Endothelial cell of umbilical vein (primary cell): ENCODE results near the gene FBXO5. TPM values are rescaled to one million over a fixed set of nuclear protein-coding genes. Genes with fewer than 3 reads are reported as not detected.

Experiments
- BruUV-seq: library from RNA; stranded (reverse); fragments of 400-500 nt; replicated peaks from 2 replicates; lab custom pipeline; 2021; lab: Mats Ljungman, UMichigan
- CTCF ChIA-PET: fragments of 300-600, 350-600 bp; sonication (Branson Sonifier 250); formaldehyde crosslinking; loops from one replicate; lab custom pipeline; 2021; ENCODE audit warnings: antibody characterized with exemption, inconsistent platforms; lab: Charles Lee
- POLR2A ChIA-PET: fragments of 300-600, 350-600 bp; sonication (Branson Sonifier 250); formaldehyde crosslinking; loops from one replicate; lab custom pipeline; 2021; ENCODE audit warnings: antibody characterized with exemption, inconsistent platforms; lab: Charles Lee
- DNase-seq: peaks from one replicate; pipeline ENCODE4 v3.0.0-alpha.2; 2011; ENCODE audit warnings: low read depth, low spot score
- FAIRE-seq: peaks from 2 replicates; lab custom pipeline; 2011; peaks lifted over from hg19 to GRCh38; lab: Jason Lieb, UNC
- H2AFZ ChIP-seq: 2 replicates; pipeline ENCODE4 v1.6.0; 2012; ENCODE audit warnings: low read depth, low read length, control low read depth, inconsistent platforms
- H3K27ac ChIP-seq: 2 replicates; pipeline ENCODE4 v1.5.1; 2011; ENCODE audit warnings: low read depth, mild to moderate bottlenecking, control low read depth, low read length, moderate library complexity; ENCODE audit not compliant: insufficient read depth
- H3K27me3 ChIP-seq, 2 experiments: 2 replicates each; pipeline versions ENCODE4 v1.6.0 to v1.6.1; 2011; ENCODE audit warnings: low read length in 2 of 2, mixed read lengths in 1 of 2; ENCODE audit not compliant: control insufficient read depth in 2 of 2, insufficient read depth in 2 of 2
- H3K36me3 ChIP-seq, 2 experiments: 2 replicates in 1 of 2; 3 replicates in 1 of 2; pipeline ENCODE4 v1.5.1; 2011; ENCODE audit warnings: low read length in 2 of 2, mild to moderate bottlenecking in 1 of 2, moderate library complexity in 1 of 2; ENCODE audit not compliant: control insufficient read depth in 2 of 2, insufficient read depth in 2 of 2; ENCODE audit errors: extremely low read depth in 1 of 2
- H3K4me1 ChIP-seq: 3 replicates; pipeline ENCODE4 v1.5.1; 2011; ENCODE audit warnings: mild to moderate bottlenecking, low read length; ENCODE audit not compliant: control insufficient read depth, insufficient read depth; ENCODE audit errors: extremely low read depth
- H3K4me2 ChIP-seq: 2 replicates; pipeline ENCODE4 v1.6.1; 2011; ENCODE audit warnings: low read length, control low read depth, mixed read lengths; ENCODE audit not compliant: insufficient read depth
- H3K4me3 ChIP-seq, 3 experiments: fragments of 200-600 bp in 1 of 3; sonication (generic), shearing (Covaris generic) in 1 of 3; replicated peaks in 1 of 3; 2 replicates each; pipeline ENCODE4 v1.5.1; 2011 to 2016; ENCODE audit warnings: control low read depth in 3 of 3, low read length in 3 of 3, mild to moderate bottlenecking in 2 of 3, inconsistent platforms in 1 of 3, low read depth in 1 of 3, moderate library complexity in 1 of 3; ENCODE audit not compliant: insufficient read depth in 1 of 3
- H3K79me2 ChIP-seq: 2 replicates; pipeline ENCODE4 v1.6.0; 2012; ENCODE audit warnings: low read length, inconsistent platforms; ENCODE audit not compliant: control insufficient read depth, insufficient read depth
- H3K9ac ChIP-seq: replicated peaks from 2 replicates; pipeline ENCODE3; 2011; ENCODE audit warnings: low read length, control low read depth; ENCODE audit not compliant: insufficient read depth; ENCODE audit errors: extremely low read depth
- H3K9me1 ChIP-seq: replicated peaks from 3 replicates; pipeline ENCODE4 v1.6.0; 2011; ENCODE audit warnings: mild to moderate bottlenecking, low read length; ENCODE audit not compliant: control insufficient read depth, insufficient read depth; ENCODE audit errors: extremely low read depth
- H3K9me3 ChIP-seq: replicated peaks from 2 replicates; pipeline ENCODE4 v1.5.1; 2012; ENCODE audit warnings: low read length, inconsistent platforms; ENCODE audit not compliant: control insufficient read depth, insufficient read depth
- H4K20me1 ChIP-seq: replicated peaks from 2 replicates; pipeline ENCODE3; 2011; ENCODE audit warnings: mild to moderate bottlenecking, low read length; ENCODE audit not compliant: control insufficient read depth, insufficient read depth; ENCODE audit errors: extremely low read depth
- EZH2 ChIP-seq: IDR thresholded peaks from 2 replicates; pipeline ENCODE4 v1.6.1; 2012; ENCODE audit warnings: borderline replicate concordance, low read depth, mild to moderate bottlenecking, moderate library complexity, low read length, inconsistent platforms; ENCODE audit not compliant: severe bottlenecking
- FOS ChIP-seq: IDR thresholded peaks from 2 replicates; pipeline ENCODE4 v1.6.1; 2011; ENCODE audit warnings: mild to moderate bottlenecking, low read length, moderate library complexity, borderline replicate concordance; ENCODE audit not compliant: insufficient read depth
- GATA2 ChIP-seq: IDR thresholded peaks from 2 replicates; pipeline ENCODE4 v1.7.0; 2011; ENCODE audit warnings: low read depth, mild to moderate bottlenecking, moderate library complexity, mixed read lengths, low read length; ENCODE audit not compliant: insufficient read length, insufficient read depth
- JUN ChIP-seq: IDR thresholded peaks from 2 replicates; pipeline ENCODE4 v1.6.1; 2011; ENCODE audit warnings: borderline replicate concordance, low read depth; ENCODE audit not compliant: insufficient read length, insufficient read depth
- MYC ChIP-seq: IDR thresholded peaks from one replicate; pipeline ENCODE4 v1.6.1; 2011; ENCODE audit warnings: mild to moderate bottlenecking, low read depth, low read length
- POLR2A ChIP-seq: IDR thresholded peaks from 2 replicates; pipeline ENCODE4 v1.6.1; 2012; ENCODE audit warnings: low read depth, mild to moderate bottlenecking, control low read depth, low read length
- POLR2AphosphoS5 ChIP-seq: IDR thresholded peaks from 2 replicates; pipeline ENCODE4 v1.6.1; 2012; ENCODE audit warnings: low read depth, mild to moderate bottlenecking, control low read depth, low read length, moderate library complexity; ENCODE audit not compliant: insufficient read depth
- dilution Hi-C: fragments of 300-500 bp; cut with MboI; formaldehyde crosslinking; loops from one replicate; pipeline ENCODE4 v1.15.0; 2019; ENCODE audit warnings: low sequenced_read_pairs; ENCODE audit not compliant: extremely low pct_ligation_motif_present
- intact Hi-C: fragments of 100-400 bp; cut with micrococcal nuclease; formaldehyde crosslinking; loops from one replicate; pipeline ENCODE4 v1.10.0; 2022
- polyA plus RNA-seq, 4 experiments: library from polyadenylated mRNA; depleted of rRNA in 3 of 4; stranded (reverse) in 3 of 4; unstranded in 1 of 4; fragments of >200 nt; gene quantifications; 2 replicates each; pipeline versions ENCODE4 v1.2.1 to v1.2.3, GENCODE V29; 2011 to 2012; ENCODE audit warnings: missing spikeins in 1 of 4
- total RNA-seq: library from RNA; stranded (reverse); gene quantifications from 2 replicates; pipeline ENCODE4 v1.2.3, GENCODE V29; 2021
- TF ChIP-seq, protein P1 (sequence below): IDR thresholded peaks from 2 replicates; pipeline ENCODE4 v1.6.1; 2011; ENCODE audit not compliant: insufficient read depth, insufficient read length
- TF ChIP-seq, protein P2 (sequence below), 2 donors: IDR thresholded peaks; 1 replicate in 1 of 2; 2 replicates in 1 of 2; pipeline ENCODE4 v1.5.1; 2011; ENCODE audit warnings: low read length in 2 of 2, mild to moderate bottlenecking in 2 of 2, moderate library complexity in 2 of 2, control low read depth in 1 of 2, inconsistent platforms in 1 of 2, low read depth in 1 of 2; ENCODE audit not compliant: insufficient read depth in 1 of 2; ENCODE audit errors: extremely low read depth in 1 of 2

The FBXO5 gene
- total and polyA plus RNA-seq, 2 donors (not counting 3 experiments of a cell fraction or from before 2014, with no cell fraction given): 6.1 to 27.1 TPM

DNA sequence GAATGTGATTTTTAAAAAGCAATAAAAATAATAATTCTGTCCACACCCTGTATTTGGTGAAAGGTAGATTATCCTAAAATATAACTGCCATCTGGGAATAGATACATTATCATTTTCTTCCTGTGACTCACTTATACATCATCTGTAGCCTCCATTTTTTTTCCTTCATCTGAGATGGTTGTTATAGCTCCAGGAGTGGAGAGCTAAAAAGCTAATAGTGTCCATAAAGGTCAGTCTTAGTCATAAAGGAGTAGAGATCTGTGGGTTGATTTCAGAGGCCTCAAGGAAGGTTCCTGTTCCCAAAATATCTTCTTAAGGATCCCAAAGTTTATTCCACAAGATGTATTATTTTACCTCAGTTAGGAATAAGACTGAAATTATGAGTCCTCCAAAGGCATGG, 41.1 kb downstream of the FBXO5 start:
- FAIRE-seq: no peak
- dilution Hi-C loops: no loop called here
- Histone ChIP-seq H3K27ac (no peak overlapping the region), H4K20me1 (no peaks in the 10 kb centered on the region), H3K4me3 (no peak overlapping the region), H3K4me2 (no peak overlapping the region), H3K4me1 (no peaks in the 10 kb centered on the region), H2AFZ (no peak overlapping the region), H3K36me3 (no peaks in the 10 kb centered on the region), H3K9me3 (no peaks in the 10 kb centered on the region), H3K79me2 (no peaks in the 10 kb centered on the region), H3K9me1 (no peaks in the 10 kb centered on the region), H3K9ac (no peak overlapping the region), H3K27me3 (no peaks in the 10 kb centered on the region)
- ChIA-PET CTCF (no interaction called here), POLR2A (no interaction called here)
- no peak for DNase-seq
- intact Hi-C loops: no loop called here
- TF ChIP-seq GATA2 (no peak), FOS (no peak), MYC (no peak), POLR2AphosphoS5 (no peak), EZH2 (no peak), JUN (no peak), POLR2A (no peak)
- TF ChIP-seq, protein P1, sequence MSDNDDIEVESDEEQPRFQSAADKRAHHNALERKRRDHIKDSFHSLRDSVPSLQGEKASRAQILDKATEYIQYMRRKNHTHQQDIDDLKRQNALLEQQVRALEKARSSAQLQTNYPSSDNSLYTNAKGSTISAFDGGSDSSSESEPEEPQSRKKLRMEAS: no peak
- TF ChIP-seq, protein P2, sequence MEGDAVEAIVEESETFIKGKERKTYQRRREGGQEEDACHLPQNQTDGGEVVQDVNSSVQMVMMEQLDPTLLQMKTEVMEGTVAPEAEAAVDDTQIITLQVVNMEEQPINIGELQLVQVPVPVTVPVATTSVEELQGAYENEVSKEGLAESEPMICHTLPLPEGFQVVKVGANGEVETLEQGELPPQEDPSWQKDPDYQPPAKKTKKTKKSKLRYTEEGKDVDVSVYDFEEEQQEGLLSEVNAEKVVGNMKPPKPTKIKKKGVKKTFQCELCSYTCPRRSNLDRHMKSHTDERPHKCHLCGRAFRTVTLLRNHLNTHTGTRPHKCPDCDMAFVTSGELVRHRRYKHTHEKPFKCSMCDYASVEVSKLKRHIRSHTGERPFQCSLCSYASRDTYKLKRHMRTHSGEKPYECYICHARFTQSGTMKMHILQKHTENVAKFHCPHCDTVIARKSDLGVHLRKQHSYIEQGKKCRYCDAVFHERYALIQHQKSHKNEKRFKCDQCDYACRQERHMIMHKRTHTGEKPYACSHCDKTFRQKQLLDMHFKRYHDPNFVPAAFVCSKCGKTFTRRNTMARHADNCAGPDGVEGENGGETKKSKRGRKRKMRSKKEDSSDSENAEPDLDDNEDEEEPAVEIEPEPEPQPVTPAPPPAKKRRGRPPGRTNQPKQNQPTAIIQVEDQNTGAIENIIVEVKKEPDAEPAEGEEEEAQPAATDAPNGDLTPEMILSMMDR (IDR thresholded peaks at IDR 0.05; ENCODE audit: extremely low read depth in 1 of 2, insufficient read depth in 1 of 2, low read depth in 1 of 2, low read length in 2 of 2): no peak
- BruUV-seq: no TSS peak
